Left hindlimb (tissue), 1 donor: ENCODE measurements around the gene PHTF2.
"Not testable (repeated sequence)": the region's sequence is repeated elsewhere in the genome, so short reads cannot be mapped to it uniquely, and the experiment has no call there.

Experiments used
- DNase-seq: peaks from one replicate; pipeline ENCODE4 v3.0.0-alpha.2; 2018

PHTF2 gene

GRCh38 chr7:77831953-77832352 is 33.4 kb downstream of the PHTF2 start:
- DNase-seq: no peak

GRCh38 chr7:77833136-77833535 is 34.6 kb downstream of the PHTF2 start:
- no peak for DNase-seq

GRCh38 chr7:77836425-77836824 is 37.9 kb downstream of the PHTF2 start:
- not testable (repeated sequence) for DNase-seq

- DNase-seq: no peak
Measured at GRCh38 chr7:77837275-77837674, 38.7 kb downstream of the PHTF2 start.

DNA sequence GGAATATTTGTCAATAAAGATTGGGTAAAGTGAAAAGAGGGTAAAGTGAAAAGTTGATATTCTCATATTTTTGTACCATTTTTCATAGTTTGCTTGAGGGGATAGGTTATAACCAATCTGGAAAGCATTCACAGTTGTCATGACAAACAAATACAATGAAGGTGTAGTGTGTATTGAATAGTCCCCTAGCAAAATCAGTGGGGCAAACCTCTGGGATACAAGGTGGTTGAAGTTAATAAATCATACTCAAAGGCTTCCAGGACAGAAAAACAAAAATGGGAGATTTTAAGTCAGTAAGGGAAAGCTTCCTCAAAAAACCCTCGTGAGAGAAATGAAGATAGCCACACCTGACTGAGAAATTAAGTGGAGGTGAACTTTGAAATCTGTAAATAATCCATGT is 39.4 kb downstream of the PHTF2 start:
- no peak for DNase-seq

- no peak for DNase-seq
Measured at GRCh38 chr7:77838929-77839491, 40.4 kb downstream of the PHTF2 start.

DNA sequence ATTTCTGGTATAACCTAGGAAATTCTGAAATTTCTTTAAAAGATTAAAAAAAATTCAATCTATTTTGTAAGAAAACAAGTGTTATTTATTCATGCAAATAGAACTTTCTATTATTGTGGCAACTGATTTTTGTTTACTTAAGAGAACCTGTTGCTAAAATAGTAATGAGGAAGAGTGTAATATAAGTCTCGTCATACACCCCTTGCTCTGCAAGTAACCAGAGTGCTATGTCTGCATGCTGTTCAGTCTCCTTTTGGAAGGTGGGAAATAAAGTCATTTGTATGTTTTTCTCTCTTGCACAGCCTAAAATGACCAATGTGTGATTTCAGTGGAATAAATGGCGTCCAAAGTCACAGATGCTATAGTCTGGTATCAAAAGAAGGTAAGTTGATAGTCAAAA is 41.3 kb downstream of the PHTF2 start:
- DNase-seq: no peak

DNA sequence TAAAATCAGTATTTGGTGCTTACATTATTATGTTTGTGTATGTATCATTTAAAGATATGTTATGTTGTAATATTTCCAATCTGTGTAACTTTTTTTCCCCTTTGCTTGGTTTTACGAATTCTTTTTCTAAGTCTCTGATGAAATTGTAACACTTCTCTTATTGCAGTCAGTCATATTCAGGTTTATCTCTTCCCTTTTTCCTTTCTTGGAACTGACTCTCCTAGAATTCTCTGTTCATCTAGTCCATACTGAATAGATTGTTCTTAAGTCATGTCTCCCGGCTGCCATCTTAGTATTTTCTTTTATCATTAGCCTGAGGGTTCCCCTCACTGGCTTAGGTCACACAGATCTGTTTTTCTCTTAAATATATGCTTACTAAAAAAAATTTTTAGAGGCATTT is 44.6 kb downstream of the PHTF2 start:
- DNase-seq: no peak

DNA sequence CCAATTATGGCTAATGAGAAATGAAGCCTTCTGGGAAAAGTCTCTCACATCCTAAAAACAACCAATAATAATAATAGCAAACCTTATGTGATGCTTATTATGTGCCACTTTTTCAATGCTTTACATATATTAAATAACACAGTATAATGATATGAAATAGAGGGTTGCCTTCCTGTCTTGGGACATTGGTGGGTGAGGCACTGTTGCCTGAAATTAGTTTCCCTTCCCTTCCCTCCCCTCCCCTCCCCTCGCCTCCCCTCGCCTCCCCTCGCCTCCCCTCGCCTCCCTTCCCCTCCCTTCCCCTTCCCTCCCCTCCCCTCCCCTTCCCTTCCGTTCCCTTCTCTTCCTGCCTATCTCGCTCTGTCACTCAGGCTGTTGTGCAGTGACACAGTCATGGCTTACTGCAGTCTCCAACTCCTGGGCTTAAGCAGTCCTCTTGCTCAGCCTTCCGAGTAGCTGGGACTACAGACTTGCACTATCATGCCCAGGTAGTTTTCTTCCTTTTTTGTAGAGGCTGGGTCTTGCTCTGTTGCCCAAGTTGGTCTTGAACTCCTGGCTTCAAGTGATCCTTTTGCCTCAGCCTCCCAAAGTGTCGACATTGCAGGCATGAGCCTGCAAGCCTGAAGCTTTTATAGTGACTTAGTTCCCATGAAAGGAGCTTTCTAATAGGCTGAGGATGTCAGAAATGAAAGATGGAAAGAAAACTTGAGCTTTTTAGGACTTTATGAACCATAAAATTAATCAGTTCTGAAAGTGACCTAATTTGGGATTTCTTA is 47.9 kb downstream of the PHTF2 start:
- DNase-seq: no peak

- no peak for DNase-seq
Measured at GRCh38 chr7:77855371-77856083, 57.0 kb downstream of the PHTF2 start.

GRCh38 chr7:77858278-77858677 is 59.7 kb downstream of the PHTF2 start:
- DNase-seq: no peak

DNA sequence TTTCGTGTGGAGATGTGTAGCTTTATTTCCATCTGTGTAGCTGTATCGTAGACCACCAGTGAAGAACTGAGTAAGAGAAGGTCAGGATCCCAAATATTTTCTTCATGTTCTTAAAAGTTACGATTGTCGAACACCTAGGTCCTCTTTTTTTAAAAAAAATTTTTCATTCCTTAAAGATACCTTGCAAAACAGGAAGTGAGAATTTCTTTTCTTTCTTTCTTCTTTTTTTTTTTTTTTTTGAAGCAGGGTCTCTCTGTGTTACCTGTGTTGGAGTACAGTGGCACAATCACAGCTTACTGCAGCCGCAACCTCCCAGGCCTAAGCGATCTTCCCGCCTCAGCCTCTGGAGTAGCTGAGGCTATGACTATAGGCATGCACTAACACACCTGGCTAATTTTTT is 60.8 kb downstream of the PHTF2 start:
- no peak for DNase-seq

GRCh38 chr7:77862691-77863090 is 64.1 kb downstream of the PHTF2 start:
- no peak for DNase-seq

- DNase-seq: no peak
Measured at GRCh38 chr7:77863860-77864259, 65.3 kb downstream of the PHTF2 start.

DNA sequence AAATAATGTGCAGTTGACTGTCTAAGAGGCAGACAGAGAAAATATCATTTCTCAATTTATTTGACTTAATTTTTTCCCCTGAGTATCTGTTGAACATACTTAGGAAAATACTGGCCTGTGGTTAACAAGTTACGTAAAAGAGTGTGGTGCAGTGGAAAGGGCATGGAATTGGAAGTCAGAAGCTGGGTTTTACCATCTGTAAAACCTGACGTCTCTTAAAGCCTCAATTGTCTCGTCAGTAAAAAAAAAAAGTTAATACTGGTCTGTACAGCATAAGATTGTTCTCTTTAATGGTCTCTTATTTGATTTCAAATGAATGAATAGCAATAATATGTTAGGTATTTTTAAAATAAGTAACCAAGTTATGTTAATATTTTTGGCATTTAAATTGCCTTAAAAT is 67.8 kb downstream of the PHTF2 start:
- no peak for DNase-seq

GRCh38 chr7:77866786-77867536 is 68.4 kb downstream of the PHTF2 start:
- no peak for DNase-seq

DNA sequence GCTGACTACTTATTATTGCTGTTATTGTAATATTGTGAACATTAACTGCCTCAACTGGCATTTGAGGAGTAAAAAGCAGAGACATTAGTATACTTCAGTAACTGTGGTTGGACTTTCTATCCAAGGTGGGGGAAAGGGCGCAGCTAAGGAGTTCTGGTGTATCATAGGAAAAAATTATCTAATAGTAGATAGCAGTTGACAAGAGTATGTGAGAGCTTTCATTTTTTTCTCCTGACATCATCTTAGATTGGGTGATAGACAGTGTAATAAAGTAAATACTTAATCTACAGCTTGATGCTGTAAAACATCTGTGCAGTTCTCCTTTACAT is 68.9 kb downstream of the PHTF2 start:
- no peak for DNase-seq

DNA sequence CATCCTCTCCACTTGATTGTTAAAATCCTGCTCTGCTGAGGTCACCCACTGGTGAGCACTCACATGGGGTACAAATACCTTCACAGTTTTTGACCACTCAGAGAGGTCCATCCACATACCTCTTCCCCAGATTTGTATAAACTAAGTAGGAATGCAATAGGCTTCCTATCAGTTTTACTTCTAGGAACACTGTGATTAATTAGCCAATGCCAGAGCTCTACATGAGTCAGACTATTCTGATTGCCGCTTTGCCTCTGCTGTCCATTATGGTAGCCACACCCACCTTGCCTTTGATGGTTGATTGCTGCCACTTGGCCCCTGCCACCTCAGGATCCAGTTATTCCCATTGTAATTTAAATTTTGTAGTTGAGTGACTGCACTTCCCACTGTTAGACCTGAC is 73.7 kb downstream of the PHTF2 start:
- not testable (repeated sequence) for DNase-seq

- DNase-seq: not testable (repeated sequence)
Measured at GRCh38 chr7:77873416-77874327, 75.1 kb downstream of the PHTF2 start.

GRCh38 chr7:77877791-77878190 is 79.2 kb downstream of the PHTF2 start:
- no peak for DNase-seq

GRCh38 chr7:77878500-77878899 is 79.9 kb downstream of the PHTF2 start:
- no peak for DNase-seq

- DNase-seq: no peak
Measured at GRCh38 chr7:77879272-77879671, 80.7 kb downstream of the PHTF2 start.
